Testis (tissue), 3 donors: ENCODE measurements around the gene IL20RA. TPM values are rescaled to one million over a fixed set of nuclear protein-coding genes. Genes with fewer than 3 reads are reported as not detected.

Experiments used
- DNase-seq: peaks from one replicate; pipeline ENCODE4 v3.0.0-alpha.2; 2019
- H3K27ac ChIP-seq, 2 donors: fragments of 200-600 bp; sonication (generic); one replicate each; pipeline ENCODE4 v1.5.1; 2019
- H3K27me3 ChIP-seq: fragments of 200-600 bp; sonication (generic); one replicate; pipeline ENCODE4 v1.5.1; 2019
- H3K36me3 ChIP-seq: fragments of 200-600 bp; sonication (generic); one replicate; pipeline ENCODE4 v1.5.1; 2017; ENCODE audit warnings: low read depth; ENCODE audit errors: missing control alignments
- H3K4me1 ChIP-seq: fragments of 200-600 bp; sonication (generic); one replicate; pipeline ENCODE4 v1.5.1; 2019
- H3K4me3 ChIP-seq, 2 donors: fragments of 200-600 bp; sonication (generic); one replicate each; pipeline ENCODE4 v1.5.1; 2017 to 2019
- H3K9me3 ChIP-seq: fragments of 200-600 bp; sonication (generic); one replicate; pipeline ENCODE4 v1.5.1; 2017
- POLR2A ChIP-seq: fragments of 450-650 bp; IDR thresholded peaks from one replicate; pipeline ENCODE4 v1.6.1; 2017; ENCODE audit warnings: antibody characterized with exemption, mild to moderate bottlenecking, moderate library complexity
- WGBS, 2 donors: methylation state at CpG; one replicate each; pipeline ENCODE4 v1.1.5; 2018; 5-methylcytosine and 5-hydroxymethylcytosine counted together
- intact Hi-C: fragments of 100-400 bp; cut with DNase I; formaldehyde crosslinking; loops from one replicate; pipeline ENCODE4 v1.15.1; 2023; ENCODE audit warnings: low total_unique reads
- polyA plus RNA-seq: library from polyadenylated mRNA; stranded (reverse); fragments of 350-450 nt; fragmentation: Illumina TruSeq; extraction: RNeasy Lipid Tissue Mini Kit (QIAGEN cat#74804); gene quantifications from one replicate; pipeline ENCODE4 v1.2.3, GENCODE V29; 2014; ENCODE audit warnings: low read depth, low replicate concordance; ENCODE audit not compliant: insufficient read depth
- total RNA-seq, 2 donors: library from RNA; depleted of rRNA; stranded (reverse); fragments of >200 nt; gene quantifications; one replicate each; pipeline ENCODE4 v1.2.3, GENCODE V29; 2016
- TF ChIP-seq, protein P1 (sequence below), 3 experiments: fragments of 450-650 bp in 2 of 3; fragments of 200-600 bp in 1 of 3; sonication (generic) in 1 of 3; IDR thresholded peaks; one replicate each; pipeline ENCODE4 v1.5.1; 2016 to 2019; ENCODE audit warnings: antibody characterized with exemption in 3 of 3, mild to moderate bottlenecking in 2 of 3, moderate library complexity in 1 of 3

The IL20RA gene
- total and polyA plus RNA-seq, 3 donors from 2014 or later = 8.4 to 16.6 (median 16.1) TPM

DNA sequence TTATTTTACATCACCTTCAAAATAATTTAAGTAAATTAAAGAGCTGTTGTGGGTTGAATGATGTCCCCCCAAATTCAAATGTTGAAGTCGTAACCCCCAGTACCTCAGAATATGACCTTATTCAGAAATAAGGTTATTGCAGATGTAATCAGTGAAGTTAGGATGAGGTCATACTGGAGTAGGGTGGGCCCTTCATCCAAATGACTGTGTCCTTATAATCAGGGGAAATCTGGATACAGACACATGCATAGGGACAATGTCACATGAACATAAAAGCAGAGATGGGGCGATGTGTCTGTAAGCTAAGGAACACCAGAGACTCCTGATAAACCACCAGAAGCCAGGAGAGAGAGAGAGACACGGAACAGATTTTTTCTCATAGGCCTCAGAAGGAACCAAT is 13.3 kb upstream of the IL20RA start:
- DNase-seq = no peak
- TF ChIP-seq POLR2A = no peak
- TF ChIP-seq, protein P1, sequence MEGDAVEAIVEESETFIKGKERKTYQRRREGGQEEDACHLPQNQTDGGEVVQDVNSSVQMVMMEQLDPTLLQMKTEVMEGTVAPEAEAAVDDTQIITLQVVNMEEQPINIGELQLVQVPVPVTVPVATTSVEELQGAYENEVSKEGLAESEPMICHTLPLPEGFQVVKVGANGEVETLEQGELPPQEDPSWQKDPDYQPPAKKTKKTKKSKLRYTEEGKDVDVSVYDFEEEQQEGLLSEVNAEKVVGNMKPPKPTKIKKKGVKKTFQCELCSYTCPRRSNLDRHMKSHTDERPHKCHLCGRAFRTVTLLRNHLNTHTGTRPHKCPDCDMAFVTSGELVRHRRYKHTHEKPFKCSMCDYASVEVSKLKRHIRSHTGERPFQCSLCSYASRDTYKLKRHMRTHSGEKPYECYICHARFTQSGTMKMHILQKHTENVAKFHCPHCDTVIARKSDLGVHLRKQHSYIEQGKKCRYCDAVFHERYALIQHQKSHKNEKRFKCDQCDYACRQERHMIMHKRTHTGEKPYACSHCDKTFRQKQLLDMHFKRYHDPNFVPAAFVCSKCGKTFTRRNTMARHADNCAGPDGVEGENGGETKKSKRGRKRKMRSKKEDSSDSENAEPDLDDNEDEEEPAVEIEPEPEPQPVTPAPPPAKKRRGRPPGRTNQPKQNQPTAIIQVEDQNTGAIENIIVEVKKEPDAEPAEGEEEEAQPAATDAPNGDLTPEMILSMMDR (IDR thresholded peaks at IDR 0.05) = no peak
- Histone ChIP-seq H3K27ac (no peak overlapping the region), H3K4me1 (no peaks in the 10 kb centered on the region), H3K36me3 (no peaks in the 10 kb centered on the region), H3K9me3 (no peaks in the 10 kb centered on the region), H3K27me3 (no peaks in the 10 kb centered on the region), H3K4me3 (no peak overlapping the region)
- intact Hi-C loops = no loop called here
- 91 to 94% methylated on average over 3 of the region's 3 CpGs for WGBS, 2 donors

GRCh38 chr6:137056121-137056880 is 11.5 kb upstream of the IL20RA start:
- 92 to 97% methylated on average over 3 of the region's 3 CpGs for WGBS, 2 donors
- H3K27me3 ChIP-seq = no peaks in the 10 kb centered on the region
- no peak for DNase-seq
- no peaks in the 10 kb centered on the region for H3K36me3 ChIP-seq
- H3K27ac ChIP-seq = no peak overlapping the region
- TF ChIP-seq POLR2A = no peak
- TF ChIP-seq, protein P1 (IDR thresholded peaks at IDR 0.05) = no peak
- no peaks in the 10 kb centered on the region for H3K9me3 ChIP-seq
- H3K4me1 ChIP-seq = no peaks in the 10 kb centered on the region
- intact Hi-C loops = no loop called here
- H3K4me3 ChIP-seq = no peak overlapping the region

- DNase-seq = no peak
- no peak for TF ChIP-seq POLR2A
- TF ChIP-seq, protein P1 (IDR thresholded peaks at IDR 0.05) = no peak
- Histone ChIP-seq H3K27ac (no peak overlapping the region), H3K9me3 (no peaks in the 10 kb centered on the region), H3K27me3 (no peaks in the 10 kb centered on the region), H3K4me1 (peaks cover 3% of the 10 kb centered on the region), H3K4me3 (no peak overlapping the region), H3K36me3 (no peaks in the 10 kb centered on the region)
- intact Hi-C loops = no loop called here
- WGBS, 2 donors = 64 to 73% methylated on average over 3 of the region's 3 CpGs
Observed at GRCh38 chr6:137051790-137052472, 7.2 kb upstream of the IL20RA start.

DNA sequence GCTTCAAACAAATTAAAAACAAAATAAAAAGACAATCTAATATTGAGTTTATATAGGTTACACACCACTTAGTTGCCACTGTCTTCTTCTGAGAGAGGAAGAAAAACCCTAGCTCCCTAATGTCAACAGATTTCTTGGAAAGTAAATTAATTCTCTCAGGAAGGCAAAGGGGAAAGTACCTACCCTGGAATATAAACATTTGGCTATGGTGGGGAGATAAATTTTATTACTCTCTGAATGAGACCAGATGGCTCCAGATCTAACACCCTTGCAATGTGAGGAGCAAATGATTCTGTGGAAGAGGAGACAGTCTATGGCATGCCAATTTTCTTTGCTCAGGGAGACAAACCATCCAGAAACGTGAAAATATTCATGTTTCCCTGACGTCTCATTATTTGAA is 4.3 kb upstream of the IL20RA start:
- no peak for DNase-seq
- TF ChIP-seq POLR2A = no peak
- TF ChIP-seq, protein P1 (IDR thresholded peaks at IDR 0.05) = no peak

More for the DNA sequence above, 4.3 kb upstream of the IL20RA start:
- Histone ChIP-seq H3K4me1 (peaks cover 7% of the 10 kb centered on the region), H3K36me3 (no peaks in the 10 kb centered on the region), H3K4me3 (no peak overlapping the region), H3K27me3 (no peaks in the 10 kb centered on the region), H3K9me3 (no peaks in the 10 kb centered on the region), H3K27ac (no peak overlapping the region)
- 61 to 66% methylated on average over 2 of the region's 2 CpGs for WGBS, 2 donors
- intact Hi-C loops = no loop called here
